A549 (cell line): ENCODE measurements around the gene LILRB4.
"Not testable (repeated sequence)": the region's sequence is repeated elsewhere in the genome, so short reads cannot be mapped to it uniquely, and the experiment has no call there.

Experiments used
- BHLHE40 ChIP-seq: IDR thresholded peaks from 2 replicates; pipeline ENCODE4 v1.6.1; 2012; ENCODE audit warnings: low read depth, low read length, inconsistent platforms
- CBX2 ChIP-seq: fragments of 200-600 bp; sonication (generic); IDR thresholded peaks from 2 replicates; pipeline ENCODE4 v1.6.1; 2016; ENCODE audit warnings: low read depth, mild to moderate bottlenecking, borderline replicate concordance
- EP300 ChIP-seq, 2 experiments: fragments of >200 bp; sonication (Bioruptor Twin); formaldehyde crosslinking; IDR thresholded peaks; 2 replicates in 1 of 2; 3 replicates in 1 of 2; pipeline ENCODE4 v1.6.1; 2016 to 2017
- HDAC2 ChIP-seq: fragments of 200-600 bp; sonication (generic); IDR thresholded peaks from 2 replicates; pipeline ENCODE4 v1.6.1; 2016
- JUN ChIP-seq, 2 experiments: fragments of >200 bp; sonication (Bioruptor Twin); formaldehyde crosslinking; IDR thresholded peaks; 2 replicates in 1 of 2; 3 replicates in 1 of 2; pipeline ENCODE4 v1.6.1; 2016 to 2017
- MAFK ChIP-seq: fragments of 450-650 bp; IDR thresholded peaks from 2 replicates; pipeline ENCODE4 v1.6.1; 2014; ENCODE audit not compliant: partially characterized antibody
- POLR2A ChIP-seq: IDR thresholded peaks from 2 replicates; pipeline ENCODE4 v1.6.1; 2012; ENCODE audit warnings: mild to moderate bottlenecking, low read length
- RAD21 ChIP-seq, 2 experiments: fragments of >200 bp in 1 of 2; sonication (Bioruptor Twin) in 1 of 2; formaldehyde crosslinking in 1 of 2; IDR thresholded peaks in 1 of 2; conservative IDR thresholded peaks in 1 of 2; 2 replicates in 1 of 2; 3 replicates in 1 of 2; pipeline ENCODE4 v1.6.1; 2012 to 2018; ENCODE audit warnings: inconsistent platforms in 1 of 2
- RFX5 ChIP-seq: fragments of 450-650 bp; IDR thresholded peaks from 2 replicates; pipeline ENCODE4 v1.7.1; 2014; ENCODE audit warnings: antibody characterized with exemption, mild to moderate bottlenecking, moderate library complexity
- SMC3 ChIP-seq: fragments of >200 bp; sonication (Bioruptor Twin); formaldehyde crosslinking; IDR thresholded peaks from 3 replicates; pipeline ENCODE4 v1.6.1; 2018; ENCODE audit warnings: inconsistent platforms
- TF ChIP-seq, protein P1 (sequence below): IDR thresholded peaks from 2 replicates; pipeline ENCODE4 v1.6.1; 2012; ENCODE audit warnings: low read depth, borderline replicate concordance
- TF ChIP-seq, protein P2 (sequence below): fragments of >200 bp; sonication (Bioruptor Twin); formaldehyde crosslinking; IDR thresholded peaks from 3 replicates; pipeline ENCODE4 v1.5.1; 2016
- TF ChIP-seq, protein P3 (sequence below): fragments of 450-650 bp; IDR thresholded peaks from 2 replicates; pipeline ENCODE4 v1.6.1; 2014; ENCODE audit warnings: antibody characterized with exemption

DNA sequence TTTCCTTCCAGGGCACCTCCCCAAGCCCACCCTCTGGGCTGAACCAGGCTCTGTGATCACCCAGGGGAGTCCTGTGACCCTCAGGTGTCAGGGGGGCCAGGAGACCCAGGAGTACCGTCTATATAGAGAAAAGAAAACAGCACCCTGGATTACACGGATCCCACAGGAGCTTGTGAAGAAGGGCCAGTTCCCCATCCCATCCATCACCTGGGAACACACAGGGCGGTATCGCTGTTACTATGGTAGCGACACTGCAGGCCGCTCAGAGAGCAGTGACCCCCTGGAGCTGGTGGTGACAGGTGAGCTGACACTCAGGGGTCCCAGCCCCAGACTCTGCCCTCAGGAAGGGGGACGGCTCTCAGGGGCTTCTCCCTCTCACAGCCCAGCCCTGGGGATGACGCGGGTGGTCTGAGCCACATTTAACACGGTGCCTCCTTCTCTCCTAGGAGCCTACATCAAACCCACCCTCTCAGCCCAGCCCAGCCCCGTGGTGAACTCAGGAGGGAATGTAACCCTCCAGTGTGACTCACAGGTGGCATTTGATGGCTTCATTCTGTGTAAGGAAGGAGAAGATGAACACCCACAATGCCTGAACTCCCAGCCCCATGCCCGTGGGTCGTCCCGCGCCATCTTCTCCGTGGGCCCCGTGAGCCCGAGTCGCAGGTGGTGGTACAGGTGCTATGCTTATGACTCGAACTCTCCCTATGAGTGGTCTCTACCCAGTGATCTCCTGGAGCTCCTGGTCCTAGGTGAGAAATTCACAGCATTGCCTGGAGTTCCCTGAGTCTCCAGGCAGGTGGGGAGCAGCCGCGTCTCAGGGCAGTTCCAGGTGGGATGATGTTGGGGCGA, 31.1 kb upstream of the LILRB4 start:
- TF ChIP-seq RAD21 (conservative IDR thresholded peaks at IDR 0.05 in 1 of 2, IDR thresholded peaks at IDR 0.05 in 1 of 2); RFX5; POLR2A; HDAC2; EP300 (IDR thresholded peaks at IDR 0.05); CBX2; JUN (IDR thresholded peaks at IDR 0.05); BHLHE40; MAFK; SMC3: not testable (repeated sequence)
- TF ChIP-seq, protein P1, sequence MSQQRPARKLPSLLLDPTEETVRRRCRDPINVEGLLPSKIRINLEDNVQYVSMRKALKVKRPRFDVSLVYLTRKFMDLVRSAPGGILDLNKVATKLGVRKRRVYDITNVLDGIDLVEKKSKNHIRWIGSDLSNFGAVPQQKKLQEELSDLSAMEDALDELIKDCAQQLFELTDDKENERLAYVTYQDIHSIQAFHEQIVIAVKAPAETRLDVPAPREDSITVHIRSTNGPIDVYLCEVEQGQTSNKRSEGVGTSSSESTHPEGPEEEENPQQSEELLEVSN = not testable (repeated sequence)
- TF ChIP-seq, protein P2, sequence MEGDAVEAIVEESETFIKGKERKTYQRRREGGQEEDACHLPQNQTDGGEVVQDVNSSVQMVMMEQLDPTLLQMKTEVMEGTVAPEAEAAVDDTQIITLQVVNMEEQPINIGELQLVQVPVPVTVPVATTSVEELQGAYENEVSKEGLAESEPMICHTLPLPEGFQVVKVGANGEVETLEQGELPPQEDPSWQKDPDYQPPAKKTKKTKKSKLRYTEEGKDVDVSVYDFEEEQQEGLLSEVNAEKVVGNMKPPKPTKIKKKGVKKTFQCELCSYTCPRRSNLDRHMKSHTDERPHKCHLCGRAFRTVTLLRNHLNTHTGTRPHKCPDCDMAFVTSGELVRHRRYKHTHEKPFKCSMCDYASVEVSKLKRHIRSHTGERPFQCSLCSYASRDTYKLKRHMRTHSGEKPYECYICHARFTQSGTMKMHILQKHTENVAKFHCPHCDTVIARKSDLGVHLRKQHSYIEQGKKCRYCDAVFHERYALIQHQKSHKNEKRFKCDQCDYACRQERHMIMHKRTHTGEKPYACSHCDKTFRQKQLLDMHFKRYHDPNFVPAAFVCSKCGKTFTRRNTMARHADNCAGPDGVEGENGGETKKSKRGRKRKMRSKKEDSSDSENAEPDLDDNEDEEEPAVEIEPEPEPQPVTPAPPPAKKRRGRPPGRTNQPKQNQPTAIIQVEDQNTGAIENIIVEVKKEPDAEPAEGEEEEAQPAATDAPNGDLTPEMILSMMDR = not testable (repeated sequence)
- TF ChIP-seq, protein P3, sequence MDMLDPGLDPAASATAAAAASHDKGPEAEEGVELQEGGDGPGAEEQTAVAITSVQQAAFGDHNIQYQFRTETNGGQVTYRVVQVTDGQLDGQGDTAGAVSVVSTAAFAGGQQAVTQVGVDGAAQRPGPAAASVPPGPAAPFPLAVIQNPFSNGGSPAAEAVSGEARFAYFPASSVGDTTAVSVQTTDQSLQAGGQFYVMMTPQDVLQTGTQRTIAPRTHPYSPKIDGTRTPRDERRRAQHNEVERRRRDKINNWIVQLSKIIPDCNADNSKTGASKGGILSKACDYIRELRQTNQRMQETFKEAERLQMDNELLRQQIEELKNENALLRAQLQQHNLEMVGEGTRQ = not testable (repeated sequence)
